H1 (cell line): Measurements from ENCODE around the gene SCUBE2. TPM values are rescaled to one million over a fixed set of nuclear protein-coding genes. Genes with fewer than 3 reads are reported as not detected.
A peak's percentile ranks its signal among the peaks of the same experiment; 100 is the strongest.

Experiments used
- ATF3 ChIP-seq: IDR thresholded peaks from 2 replicates; pipeline ENCODE4 v1.6.1; 2011; ENCODE audit warnings: low read depth, mild to moderate bottlenecking, low read length; ENCODE audit not compliant: insufficient read depth
- CBX5 ChIP-seq: fragments of 300-800, 300-1000 bp; sonication (generic); IDR thresholded peaks from 2 replicates; pipeline ENCODE4 v1.7.1; 2016; ENCODE audit warnings: antibody characterized with exemption, low read length, low read depth
- CBX8 ChIP-seq: fragments of 300-800, 300-1000 bp; sonication (generic); IDR thresholded peaks from 2 replicates; pipeline ENCODE4 v1.7.1; 2016; ENCODE audit warnings: low read depth, low read length, borderline replicate concordance
- CHD7 ChIP-seq: fragments of 300-600 bp; sonication (generic); IDR thresholded peaks from 2 replicates; pipeline ENCODE4 v1.7.1; 2012; ENCODE audit warnings: low read length, moderate library complexity, mild to moderate bottlenecking, inconsistent platforms; ENCODE audit not compliant: insufficient replicate concordance
- CREB1 ChIP-seq: IDR thresholded peaks from 2 replicates; pipeline ENCODE4 v1.6.1; 2012; ENCODE audit warnings: inconsistent platforms
- GABPA ChIP-seq: IDR thresholded peaks from 2 replicates; pipeline ENCODE4 v1.6.1; 2011; ENCODE audit warnings: mild to moderate bottlenecking, low read length, moderate library complexity, borderline replicate concordance; ENCODE audit not compliant: insufficient read depth
- POLR2AphosphoS5 ChIP-seq: IDR thresholded peaks from 2 replicates; pipeline ENCODE4 v1.6.1; 2011; ENCODE audit warnings: low read depth, low read length
- RBBP5 ChIP-seq: IDR thresholded peaks from 2 replicates; pipeline ENCODE4 v1.7.1; 2012; ENCODE audit warnings: low read depth, mild to moderate bottlenecking, inconsistent platforms, low read length, moderate library complexity, borderline replicate concordance
- TBP ChIP-seq: IDR thresholded peaks from 2 replicates; pipeline ENCODE4 v1.6.1; 2011; ENCODE audit warnings: low read depth, low read length, improper control_type of control experiment
- ZNF274 ChIP-seq: IDR thresholded peaks from 2 replicates; pipeline ENCODE4 v1.7.0; 2012; ENCODE audit warnings: low read length, borderline replicate concordance; ENCODE audit errors: extremely low read depth
- polyA plus RNA-seq, 7 experiments: library from polyadenylated mRNA; depleted of rRNA in 3 of 7; stranded (reverse) in 5 of 7; unstranded in 2 of 7; fragments of >200 nt in 5 of 7; fragments of 200-250 nt in 2 of 7; gene quantifications; 1 replicate in 5 of 7; 2 replicates in 1 of 7; 4 replicates in 1 of 7; pipeline versions ENCODE4 v1.2.1 to v1.2.3, GENCODE V29; 2011 to 2013; ENCODE audit warnings: missing spikeins in 2 of 7, mixed read lengths in 2 of 7
- total RNA-seq: library from RNA; stranded (reverse); fragmentation: NEBNext Ultra II Directional; extraction: Animal tissue kit (Norgen Biotek cat#: 25700); gene quantifications from 2 replicates; pipeline ENCODE4 v1.2.1, GENCODE V29; 2021

Gene SCUBE2
- total and polyA plus RNA-seq, 2 of the 8 experiments (the other 6 are each of a cell fraction or from before 2014, with no cell fraction given): 0.29 to 1.2 TPM

- TF ChIP-seq CHD7 (no peak), ATF3 (0 out of 2 replicates have a peak, but pooled peaks have one; percentile 58), ZNF274 (no peak), TBP (no peak), RBBP5 (0 out of 2 replicates have a peak, but pooled peaks have one; percentile 23), POLR2AphosphoS5 (no peak), CREB1 (no peak), CBX5 (no peak), CBX8 (no peak), GABPA (no peak)
Observed at GRCh38 chr11:9004183-9004926, 87.0 kb downstream of the SCUBE2 start (continued).
